GM12878 (cell line): Measurements from ENCODE around the gene SPAG17. TPM values are rescaled to one million over a fixed set of nuclear protein-coding genes. Genes with fewer than 3 reads are reported as not detected.

Source experiments
- ATAC-seq: fragments of 200-7000 bp; cut with Tn5 transposase; 3 replicates; pipeline ENCODE4 v1.9.1; 2020; ENCODE audit warnings: mild to moderate bottlenecking, moderate library complexity
- BruUV-seq: library from RNA; stranded (reverse); fragments of 400-500 nt; replicated peaks from 2 replicates; lab custom pipeline; 2021; lab: Mats Ljungman, UMichigan
- CTCF ChIA-PET: fragments of 300-600 bp; sonication (Branson Sonifier 250); formaldehyde crosslinking; extraction: SDS; loops from one replicate; lab custom pipeline; 2021; ENCODE audit warnings: inconsistent platforms; lab: Yijun Ruan, JAX
- POLR2A ChIA-PET: fragments of 350-600 bp; formaldehyde crosslinking; extraction: SDS; loops from one replicate; lab custom pipeline; 2021; ENCODE audit warnings: inconsistent platforms; lab: Charles Lee
- RAD21 ChIA-PET: fragments of 300-600 bp; sonication (Branson Sonifier 250); formaldehyde crosslinking; loops from one replicate; lab custom pipeline; 2023; ENCODE audit warnings: antibody characterized with exemption; ENCODE audit not compliant: unreplicated experiment; lab: Charles Lee
- SMC1A ChIA-PET: fragments of 300-600 bp; sonication (Branson Sonifier 250); formaldehyde crosslinking; loops from one replicate; lab custom pipeline; 2023; ENCODE audit not compliant: unreplicated experiment, uncharacterized antibody; lab: Charles Lee
- DNase-seq: peaks from one replicate; pipeline ENCODE4 v3.0.0-alpha.2; 2011; ENCODE audit warnings: low read depth, low spot score
- FAIRE-seq: peaks from 3 replicates; lab custom pipeline; 2011; peaks lifted over from hg19 to GRCh38; lab: Jason Lieb, UNC
- H2AFZ ChIP-seq: 2 replicates; pipeline ENCODE4 v1.6.0; 2011; ENCODE audit warnings: low read depth, low read length, control low read depth; ENCODE audit not compliant: control insufficient read depth
- H3K27ac ChIP-seq: 2 replicates; pipeline ENCODE4 v1.5.1; 2011; ENCODE audit warnings: control low read depth; ENCODE audit not compliant: control insufficient read depth, insufficient read depth
- H3K27me3 ChIP-seq, 2 experiments: replicated peaks in 1 of 2; 2 replicates each; pipeline versions ENCODE4 v1.6.0 to v1.6.1; 2011; ENCODE audit warnings: low read length in 1 of 2; ENCODE audit not compliant: control insufficient read depth in 2 of 2, insufficient read depth in 2 of 2
- H3K36me3 ChIP-seq, 2 experiments: 2 replicates each; pipeline ENCODE4 v1.5.1; 2011; ENCODE audit warnings: low read length in 1 of 2; ENCODE audit not compliant: control insufficient read depth in 2 of 2, insufficient read depth in 2 of 2
- H3K4me1 ChIP-seq: 2 replicates; pipeline ENCODE4 v1.6.1; 2011; ENCODE audit warnings: mild to moderate bottlenecking, low read length, moderate library complexity, mixed read lengths; ENCODE audit not compliant: control insufficient read depth, insufficient read depth
- H3K4me2 ChIP-seq: 2 replicates; pipeline ENCODE4 v1.6.0; 2011; ENCODE audit warnings: control low read depth; ENCODE audit not compliant: control insufficient read depth, insufficient read depth
- H3K4me3 ChIP-seq: fragments of 200-600 bp; sonication (generic); 2 replicates; pipeline ENCODE4 v1.5.1; 2016
- H3K79me2 ChIP-seq: 2 replicates; pipeline ENCODE4 v1.6.0; 2011; ENCODE audit warnings: low read length; ENCODE audit not compliant: control insufficient read depth, insufficient read depth
- H3K9ac ChIP-seq: 2 replicates; pipeline ENCODE4 v1.8.0; 2011; ENCODE audit warnings: low read length, control low read depth, mixed read lengths; ENCODE audit not compliant: control insufficient read depth, insufficient read depth
- H3K9me3 ChIP-seq: replicated peaks from 3 replicates; pipeline ENCODE4 v1.5.1; 2011; ENCODE audit warnings: mild to moderate bottlenecking, low read length; ENCODE audit not compliant: control insufficient read depth, insufficient read depth
- H4K20me1 ChIP-seq: 2 replicates; pipeline ENCODE4 v1.6.0; 2011; ENCODE audit not compliant: control insufficient read depth, insufficient read depth
- BACH1 ChIP-seq: fragments of 450-650 bp; IDR thresholded peaks from 2 replicates; pipeline ENCODE4 v1.6.1; 2017; ENCODE audit warnings: mild to moderate bottlenecking, borderline replicate concordance
- CBX3 ChIP-seq: fragments of 200-600 bp; sonication (generic); IDR thresholded peaks from 2 replicates; pipeline ENCODE4 v1.6.1; 2016; ENCODE audit warnings: low read depth, borderline replicate concordance
- CHD1 ChIP-seq: IDR thresholded peaks from 2 replicates; pipeline ENCODE4 v1.6.1; 2012; ENCODE audit warnings: low read depth, low read length, improper control_type of control experiment
- E2F4 ChIP-seq: IDR thresholded peaks from 2 replicates; pipeline ENCODE4 v1.6.1; 2012; ENCODE audit warnings: low read depth, low read length, improper control_type of control experiment
- MAX ChIP-seq: IDR thresholded peaks from 2 replicates; pipeline ENCODE4 v1.6.1; 2012; ENCODE audit warnings: low read depth, low read length, improper control_type of control experiment
- MXI1 ChIP-seq: fragments of 150-350 bp; IDR thresholded peaks from 2 replicates; pipeline ENCODE4 v1.6.1; 2011; ENCODE audit warnings: low read depth, mild to moderate bottlenecking, inconsistent platforms, low read length, improper control_type of control experiment
- RFX5 ChIP-seq: IDR thresholded peaks from 2 replicates; pipeline ENCODE4 v1.6.1; 2011; ENCODE audit warnings: low read depth, low read length, improper control_type of control experiment
- TCF12 ChIP-seq: IDR thresholded peaks from 2 replicates; pipeline ENCODE4 v1.6.1; 2011; ENCODE audit warnings: low read depth, mild to moderate bottlenecking, low read length
- ZBTB11 ChIP-seq: fragments of 450-650 bp; formaldehyde crosslinking; IDR thresholded peaks from 2 replicates; pipeline ENCODE4 v1.5.0; 2022; ENCODE audit warnings: mild to moderate bottlenecking, missing genetic modification characterization
- WGBS: methylation state at CpG from one replicate; pipeline ENCODE4 v1.1.6; 2016; ENCODE audit warnings: low lambda C conversion rate; ENCODE audit not compliant: insufficient replicate concordance, insufficient coverage; ENCODE audit errors: missing lambda C conversion rate; 5-methylcytosine and 5-hydroxymethylcytosine counted together
- in situ Hi-C: fragments of 300-500 bp; cut with MboI; formaldehyde crosslinking; loops from 9 replicates; pipeline ENCODE4 v1.14.3; 2018; ENCODE audit warnings: mixed read lengths
- intact Hi-C: fragments of 100-400 bp; cut with micrococcal nuclease; formaldehyde crosslinking; loops from one replicate; pipeline ENCODE4 v1.14.2; 2022; ENCODE audit not compliant: unreplicated experiment
- polyA plus RNA-seq, 11 experiments: library from polyadenylated mRNA; depleted of rRNA in 4 of 11; unstranded in 6 of 11; stranded (reverse) in 5 of 11; fragments of >200 nt; fragmentation: Nextera tagmentation in 4 of 11; fragmentation: Illumina TruSeq in 1 of 11; extraction: Ambion mirVana in 4 of 11; extraction: Trizol in 1 of 11; gene quantifications; 1 replicate in 1 of 11; 2 replicates in 10 of 11; pipeline versions ENCODE4 v1.2.1 to v1.2.3, GENCODE V29; 2011 to 2016; ENCODE audit warnings: inconsistent platforms in 2 of 11, missing spikeins in 2 of 11, low read depth in 1 of 11
- total RNA-seq, 4 experiments: library from RNA; depleted of rRNA in 3 of 4; stranded (reverse); fragments of >200 nt in 3 of 4; fragmentation: Illumina TruSeq in 1 of 4; extraction: Trizol in 1 of 4; gene quantifications; 2 replicates each; pipeline versions ENCODE4 v1.2.1 to v1.2.3, GENCODE V29; 2013 to 2021

Gene SPAG17
- total and polyA plus RNA-seq, 10 of the 15 experiments (the other 5 are each of a cell fraction or from before 2014, with no cell fraction given) = 0.02 to 0.16 (median 0.03) TPM; not detected in 7

GRCh38 chr1:118143831-118144230 is 41.2 kb downstream of the SPAG17 start:
- ATAC-seq = no peak

GRCh38 chr1:118143121-118143520 is 41.9 kb downstream of the SPAG17 start:
- Histone ChIP-seq H3K27ac (no peak overlapping the region), H4K20me1 (no peaks in the 10 kb centered on the region), H3K9me3 (no peaks in the 10 kb centered on the region), H2AFZ (no peak overlapping the region), H3K9ac (no peak overlapping the region), H3K4me1 (no peaks in the 10 kb centered on the region)
- in situ Hi-C loops = no loop called here
- no peak for ATAC-seq
- no peak for DNase-seq
- SMC1A ChIA-PET = no interaction called here
- intact Hi-C loops = no loop called here
- BruUV-seq = no TSS peak
- TF ChIP-seq MXI1 (no peak), E2F4 (no peak), CHD1 (no peak), ZBTB11 (CRISPR knock-in tag) (no peak), RFX5 (no peak), CBX3 (no peak)
- TF ChIP-seq, all 136 proteins: peak for 0
- no peak overlapping the region for H3K4me3 ChIP-seq
- H3K36me3 ChIP-seq = no peaks in the 10 kb centered on the region
- 0% methylated on average over 1 of the region's 1 CpG for WGBS
- no peaks in the 10 kb centered on the region for H3K79me2 ChIP-seq
- H3K4me2 ChIP-seq = no peak overlapping the region
- ChIA-PET CTCF (no interaction called here), POLR2A (no interaction called here), RAD21 (no interaction called here)
- no peak for FAIRE-seq
- no peaks in the 10 kb centered on the region; a peak in 1 of 4 replicates for H3K27me3 ChIP-seq

More at GRCh38 chr1:118143831-118144230, 41.2 kb downstream of the SPAG17 start:
- TF ChIP-seq TCF12 = no peak
- no peak for TF ChIP-seq MAX
- no peak for TF ChIP-seq BACH1
- Histone ChIP-seq H3K27me3 (no peaks in the 10 kb centered on the region; a peak in 1 of 4 replicates), H3K9me3 (no peaks in the 10 kb centered on the region), H3K79me2 (no peaks in the 10 kb centered on the region), H2AFZ (no peak overlapping the region), H3K36me3 (no peaks in the 10 kb centered on the region), H4K20me1 (no peaks in the 10 kb centered on the region), H3K4me3 (no peak overlapping the region), H3K9ac (no peak overlapping the region), H3K4me2 (no peak overlapping the region), H3K27ac (no peak overlapping the region), H3K4me1 (no peaks in the 10 kb centered on the region)
- CTCF ChIA-PET = no interaction called here
- in situ Hi-C loops (no loop called here), intact Hi-C loops (no loop called here)
- WGBS = 23% methylated on average over 2 of the region's 2 CpGs
- RAD21 ChIA-PET = no interaction called here
- POLR2A ChIA-PET = no interaction called here
- DNase-seq (no peak), FAIRE-seq (no peak)
- SMC1A ChIA-PET = no interaction called here
- no TSS peak for BruUV-seq
